Measurements from ENCODE around the gene CFAP299. TPM values are rescaled to one million over a fixed set of nuclear protein-coding genes. Genes with fewer than 3 reads are reported as not detected.

Gene CFAP299
- total RNA-seq, 1 donor from 2014 or later, result not detected

DNA sequence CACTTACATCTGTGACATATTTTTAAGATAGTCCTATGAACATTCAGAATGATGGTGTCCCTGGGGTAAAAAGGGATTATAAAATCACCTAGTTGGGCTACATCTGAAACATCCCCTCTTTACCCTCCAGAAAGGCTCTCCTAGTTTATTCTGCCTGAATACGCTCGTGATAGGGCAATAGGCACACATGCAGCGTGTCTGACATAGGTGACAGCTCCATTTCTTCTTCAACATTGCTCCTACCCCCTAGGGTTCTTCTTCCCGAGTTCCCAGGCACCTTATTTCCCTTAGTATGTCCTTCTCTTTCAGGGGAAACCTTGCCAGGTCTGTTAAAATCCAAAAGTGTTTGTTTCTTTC, 27.1 kb upstream of the CFAP299 start:
- no peak overlapping the region for H3K4me3 ChIP-seq (ENCODE audit: insufficient read depth, low read depth, low read length)
- FAIRE-seq, result no peak
- no peak overlapping the region for H2AFZ ChIP-seq (ENCODE audit: low read depth, low read length)
- peak overlapping the region; percentile 82 for H3K4me2 ChIP-seq (ENCODE audit: low read length)
- no peaks in the 10 kb centered on the region for H3K36me3 ChIP-seq (ENCODE audit: insufficient read depth, low read length)
- TF ChIP-seq EZH2 (IDR thresholded peaks at IDR 0.05; ENCODE audit: insufficient read depth, low read length), result no peak
- TF ChIP-seq, protein P1, sequence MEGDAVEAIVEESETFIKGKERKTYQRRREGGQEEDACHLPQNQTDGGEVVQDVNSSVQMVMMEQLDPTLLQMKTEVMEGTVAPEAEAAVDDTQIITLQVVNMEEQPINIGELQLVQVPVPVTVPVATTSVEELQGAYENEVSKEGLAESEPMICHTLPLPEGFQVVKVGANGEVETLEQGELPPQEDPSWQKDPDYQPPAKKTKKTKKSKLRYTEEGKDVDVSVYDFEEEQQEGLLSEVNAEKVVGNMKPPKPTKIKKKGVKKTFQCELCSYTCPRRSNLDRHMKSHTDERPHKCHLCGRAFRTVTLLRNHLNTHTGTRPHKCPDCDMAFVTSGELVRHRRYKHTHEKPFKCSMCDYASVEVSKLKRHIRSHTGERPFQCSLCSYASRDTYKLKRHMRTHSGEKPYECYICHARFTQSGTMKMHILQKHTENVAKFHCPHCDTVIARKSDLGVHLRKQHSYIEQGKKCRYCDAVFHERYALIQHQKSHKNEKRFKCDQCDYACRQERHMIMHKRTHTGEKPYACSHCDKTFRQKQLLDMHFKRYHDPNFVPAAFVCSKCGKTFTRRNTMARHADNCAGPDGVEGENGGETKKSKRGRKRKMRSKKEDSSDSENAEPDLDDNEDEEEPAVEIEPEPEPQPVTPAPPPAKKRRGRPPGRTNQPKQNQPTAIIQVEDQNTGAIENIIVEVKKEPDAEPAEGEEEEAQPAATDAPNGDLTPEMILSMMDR (IDR thresholded peaks at IDR 0.05; ENCODE audit: insufficient read depth, low read depth, low read length), result no peak
- H3K4me1 Mint-ChIP-seq (ENCODE audit: low read depth, unreplicated experiment), result peaks cover 47% of the 10 kb centered on the region
- peaks cover 52% of the 10 kb centered on the region for H3K4me1 ChIP-seq (ENCODE audit: insufficient read depth, low read length)
- no peaks in the 10 kb centered on the region for H3K9me3 ChIP-seq (ENCODE audit: insufficient read depth, low read depth, low read length)
- no peak for DNase-seq (ENCODE audit: low read depth)
- H4K20me1 ChIP-seq (ENCODE audit: insufficient read depth, low read length), result no peaks in the 10 kb centered on the region
- peak overlapping the region; percentile 99 for H3K27ac Mint-ChIP-seq (ENCODE audit: unreplicated experiment)
- peak overlapping the region; percentile 95 for H3K27ac ChIP-seq (ENCODE audit: low read depth, low read length)
- no peaks in the 10 kb centered on the region for H3K36me3 Mint-ChIP-seq (ENCODE audit: low read depth, unreplicated experiment)
- H3K27me3 ChIP-seq (ENCODE audit: insufficient read depth, low read length), result no peaks in the 10 kb centered on the region
- peak overlapping the region; percentile 76 for H3K9ac ChIP-seq (ENCODE audit: low read length)
- H3K9me3 Mint-ChIP-seq (ENCODE audit: unreplicated experiment), result no peaks in the 10 kb centered on the region
- H3K79me2 ChIP-seq (ENCODE audit: insufficient read depth, low read length), result no peaks in the 10 kb centered on the region
- no peak overlapping the region for H3K4me3 Mint-ChIP-seq (ENCODE audit: unreplicated experiment)
- H3K27me3 Mint-ChIP-seq (ENCODE audit: low read depth, unreplicated experiment), result no peaks in the 10 kb centered on the region

DNA sequence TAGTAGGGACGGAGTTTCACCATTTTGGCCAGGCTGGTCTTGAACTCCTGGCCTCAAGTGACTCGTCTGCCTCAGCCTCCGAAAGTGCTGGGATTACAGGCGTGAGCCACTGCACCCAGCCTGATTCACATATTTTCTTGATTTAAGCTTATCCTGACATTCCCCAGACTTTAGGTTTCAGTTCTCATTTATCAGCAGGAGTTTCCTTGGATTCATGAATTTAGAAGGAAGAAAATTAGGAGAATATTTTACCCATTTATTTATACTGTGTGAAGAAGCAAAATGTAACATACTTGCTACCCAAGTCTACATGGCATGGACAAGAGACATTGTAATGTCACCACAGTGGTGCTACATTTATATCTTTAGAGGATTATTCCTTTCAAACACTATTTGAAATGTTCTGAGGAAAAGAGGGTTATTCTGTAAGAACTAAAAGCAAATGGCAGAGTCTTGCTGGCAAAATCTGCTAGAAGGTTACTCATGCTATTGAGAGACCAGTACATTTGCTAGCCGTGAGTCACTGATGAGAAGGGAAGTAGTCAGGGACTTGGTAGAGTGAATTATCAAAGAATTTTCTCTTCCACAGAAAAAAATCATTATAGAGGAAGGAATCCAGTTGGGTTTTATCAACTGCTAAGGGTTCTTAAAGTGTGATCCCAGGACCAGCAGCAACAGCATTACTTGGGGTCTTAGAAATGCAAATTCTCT, 26.1 kb upstream of the CFAP299 start:
- no peaks in the 10 kb centered on the region for H4K20me1 ChIP-seq (ENCODE audit: insufficient read depth, low read length)
- peaks cover 47% of the 10 kb centered on the region for H3K4me1 Mint-ChIP-seq (ENCODE audit: low read depth, unreplicated experiment)
- H3K9me3 Mint-ChIP-seq (ENCODE audit: unreplicated experiment), result no peaks in the 10 kb centered on the region
- peak overlapping the region; percentile 99 for H3K27ac Mint-ChIP-seq (ENCODE audit: unreplicated experiment)
- peak; percentile 97 for DNase-seq (ENCODE audit: low read depth)
- TF ChIP-seq, protein P1 (IDR thresholded peaks at IDR 0.05; ENCODE audit: insufficient read depth, low read depth, low read length), result no peak
- no peak for TF ChIP-seq EZH2 (IDR thresholded peaks at IDR 0.05; ENCODE audit: insufficient read depth, low read length)
- H3K4me2 ChIP-seq (ENCODE audit: low read length), result peak overlapping the region; percentile 82
- H3K79me2 ChIP-seq (ENCODE audit: insufficient read depth, low read length), result no peaks in the 10 kb centered on the region
- H3K4me3 ChIP-seq (ENCODE audit: insufficient read depth, low read depth, low read length), result no peak overlapping the region
- H3K27me3 Mint-ChIP-seq (ENCODE audit: low read depth, unreplicated experiment), result no peaks in the 10 kb centered on the region
- H3K27me3 ChIP-seq (ENCODE audit: insufficient read depth, low read length), result no peaks in the 10 kb centered on the region
- no peaks in the 10 kb centered on the region for H3K9me3 ChIP-seq (ENCODE audit: insufficient read depth, low read depth, low read length)
- peak overlapping the region; percentile 95 for H3K27ac ChIP-seq (ENCODE audit: low read depth, low read length)
- H2AFZ ChIP-seq (ENCODE audit: low read depth, low read length), result peak overlapping the region; percentile 6
- peak; percentile 98 for FAIRE-seq
- H3K9ac ChIP-seq (ENCODE audit: low read length), result peak overlapping the region; percentile 76
- no peaks in the 10 kb centered on the region for H3K36me3 Mint-ChIP-seq (ENCODE audit: low read depth, unreplicated experiment)
- no peaks in the 10 kb centered on the region for H3K36me3 ChIP-seq (ENCODE audit: insufficient read depth, low read length)
- H3K4me1 ChIP-seq (ENCODE audit: insufficient read depth, low read length), result peaks cover 52% of the 10 kb centered on the region
- H3K4me3 Mint-ChIP-seq (ENCODE audit: unreplicated experiment), result peak overlapping the region; percentile 27

DNA sequence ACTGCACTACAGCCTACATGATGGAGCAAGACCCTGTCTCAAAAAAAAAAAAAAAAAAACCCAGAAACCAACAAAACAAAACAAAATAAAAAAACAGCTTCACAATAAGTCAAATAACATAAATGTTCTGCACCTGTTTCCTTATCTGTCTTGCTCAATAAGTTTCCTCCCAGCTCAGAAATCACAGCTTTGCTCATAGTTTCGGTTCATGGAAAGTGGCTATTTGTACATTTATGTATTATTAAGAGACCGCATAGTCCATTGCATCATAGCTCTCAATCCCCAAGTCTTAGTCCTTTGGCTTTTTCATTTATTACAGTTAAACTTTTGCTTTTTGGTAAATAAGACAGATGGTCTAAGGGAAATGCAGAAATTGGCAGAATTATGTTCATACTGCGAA, 24.4 kb upstream of the CFAP299 start:
- H3K36me3 Mint-ChIP-seq (ENCODE audit: low read depth, unreplicated experiment), result no peaks in the 10 kb centered on the region
- no peaks in the 10 kb centered on the region for H3K9me3 ChIP-seq (ENCODE audit: insufficient read depth, low read depth, low read length)
- H2AFZ ChIP-seq (ENCODE audit: low read depth, low read length), result no peak overlapping the region
- H3K9me3 Mint-ChIP-seq (ENCODE audit: unreplicated experiment), result no peaks in the 10 kb centered on the region
- H3K27ac ChIP-seq (ENCODE audit: low read depth, low read length), result no peak overlapping the region
- no peak overlapping the region for H3K4me3 ChIP-seq (ENCODE audit: insufficient read depth, low read depth, low read length)
- no peak for FAIRE-seq
- no peaks in the 10 kb centered on the region for H3K27me3 Mint-ChIP-seq (ENCODE audit: low read depth, unreplicated experiment)
- no peak overlapping the region for H3K9ac ChIP-seq (ENCODE audit: low read length)
- no peak overlapping the region for H3K4me2 ChIP-seq (ENCODE audit: low read length)
- H3K36me3 ChIP-seq (ENCODE audit: insufficient read depth, low read length), result no peaks in the 10 kb centered on the region
- no peak for TF ChIP-seq EZH2 (IDR thresholded peaks at IDR 0.05; ENCODE audit: insufficient read depth, low read length)
- TF ChIP-seq, protein P1 (IDR thresholded peaks at IDR 0.05; ENCODE audit: insufficient read depth, low read depth, low read length), result no peak
- no peak overlapping the region for H3K27ac Mint-ChIP-seq (ENCODE audit: unreplicated experiment)
- H3K79me2 ChIP-seq (ENCODE audit: insufficient read depth, low read length), result no peaks in the 10 kb centered on the region
- DNase-seq (ENCODE audit: low read depth), result no peak
- H3K4me1 ChIP-seq (ENCODE audit: insufficient read depth, low read length), result peaks cover 39% of the 10 kb centered on the region
- H3K4me3 Mint-ChIP-seq (ENCODE audit: unreplicated experiment), result no peak overlapping the region
- H4K20me1 ChIP-seq (ENCODE audit: insufficient read depth, low read length), result no peaks in the 10 kb centered on the region
- H3K4me1 Mint-ChIP-seq (ENCODE audit: low read depth, unreplicated experiment), result peaks cover 37% of the 10 kb centered on the region
- H3K27me3 ChIP-seq (ENCODE audit: insufficient read depth, low read length), result no peaks in the 10 kb centered on the region
